ENCODE data around the gene CSNK1D. TPM values are rescaled to one million over a fixed set of nuclear protein-coding genes. Genes with fewer than 3 reads are reported as not detected.
A peak's percentile ranks its signal among the peaks of the same experiment; 100 is the strongest.

CSNK1D gene
- total and polyA plus RNA-seq, 2 donors (not counting 1 experiment from before 2014, with no cell fraction given), result 196 to 241 TPM

- H3K9me3 Mint-ChIP-seq (ENCODE audit: insufficient read depth), result no peaks in the 10 kb centered on the region
- peak overlapping the region; percentile 99 for H3K4me3 Mint-ChIP-seq
- no peaks in the 10 kb centered on the region for H4K20me1 ChIP-seq (ENCODE audit: control insufficient read depth, insufficient read depth, low read length, poor library complexity, severe bottlenecking)
- WGBS (ENCODE audit: insufficient coverage), result 66% methylated on average over 26 of the region's 27 CpGs
- CTCF ChIA-PET, result interaction anchor here (0.8 to 6.4 kb wide), 11 partner anchors 18 to 92 kb away, joined by 3 to 68 read pairs (median 6); partner anchors contain the start of genes CD7, CSNK1D and SECTM1
- no peaks in the 10 kb centered on the region for H3K9me3 ChIP-seq (ENCODE audit: control extremely low read depth in 1 of 3, control insufficient read depth in 2 of 3, insufficient read depth in 1 of 3, low read length in 2 of 3)
- H3K79me2 ChIP-seq (ENCODE audit: control insufficient read depth, insufficient read depth, low read length), result no peaks in the 10 kb centered on the region
- H3K27me3 ChIP-seq (replicated peaks in 1 of 4; ENCODE audit: control extremely low read depth in 1 of 4, control insufficient read depth in 3 of 4, insufficient read depth in 4 of 4, low read length in 3 of 4), result no peaks in the 10 kb centered on the region
- H3K27me3 Mint-ChIP-seq, result no peaks in the 10 kb centered on the region
- POLR2A ChIA-PET, result interaction anchor here (0.5 to 2.9 kb wide), 16 partner anchors 22 to 276 kb away, joined by 3 to 20 read pairs (median 6); partner anchors contain the start of genes CCDC57, CENPX, CSNK1D and DCXR
- peaks cover 52 to 72% of the 10 kb centered on the region in 2 donors for H3K4me1 ChIP-seq (ENCODE audit: control insufficient read depth in 2 of 2, insufficient read depth in 2 of 2, low read length in 2 of 2)
- peak overlapping the region; percentile 58 for H2AFZ ChIP-seq (ENCODE audit: insufficient read depth, low read depth, low read length, poor library complexity, severe bottlenecking)
- TF ChIP-seq CTCF (IDR thresholded peaks at IDR 0.05) (no peak), EZH2 (IDR thresholded peaks at IDR 0.05; ENCODE audit: borderline replicate concordance, insufficient read depth, low read depth, low read length, poor library complexity, severe bottlenecking) (no peak)
- H3K4me3 ChIP-seq (ENCODE audit: control extremely low read depth in 1 of 5, extremely low read depth in 1 of 5, insufficient read depth in 1 of 5, low read depth in 2 of 5, low read length in 4 of 5), result peak overlapping the region in 4 of 5 experiments; percentile 71 to 99 (median 89)
- peaks cover 74% of the 10 kb centered on the region for H3K4me1 Mint-ChIP-seq
- H3K36me3 ChIP-seq (replicated peaks in 1 of 2; ENCODE audit: control extremely low read depth in 1 of 2, control insufficient read depth in 1 of 2, extremely low read depth in 1 of 2, insufficient read depth in 2 of 2, low read length in 1 of 2), result no peaks in the 10 kb centered on the region
- DNase-seq, result no peak
- ATAC-seq (ENCODE audit: low read depth), result peak; percentile 16
- peak overlapping the region; percentile 99 to 100 for H3K27ac ChIP-seq (ENCODE audit: low read length in 2 of 2)
- H3K27ac Mint-ChIP-seq, result peak overlapping the region; percentile 100
- H3K9ac ChIP-seq (ENCODE audit: low read length), result peak overlapping the region; percentile 99
- intact Hi-C loops (cut with micrococcal nuclease), result loop anchor here (1.0 to 10.0 kb wide), 3 partner anchors 116 to 434 kb away; partner anchors contain the start of genes HEXD, OGFOD3 and P4HB
- H3K4me2 ChIP-seq (replicated peaks; ENCODE audit: low read depth, low read length, poor library complexity, severe bottlenecking), result peak overlapping the region; percentile 99
Observed at GRCh38 chr17:82298538-82299421, 25.3 kb upstream of the CSNK1D start.

Data from B cell (primary cell).